K562 (cell line): ENCODE results near the gene CXCR2.

ENCODE experiments used
- ARID3B ChIP-seq: fragments of 250-450 bp; sonication (Bioruptor Pico); IDR thresholded peaks from 2 replicates; pipeline ENCODE4 v1.4.0; 2020; ENCODE audit warnings: borderline replicate concordance
- CTCF ChIP-seq, 3 experiments: IDR thresholded peaks in 2 of 3; conservative IDR thresholded peaks in 1 of 3; 2 replicates each; pipeline ENCODE4 v1.5.1; 2011 to 2012; ENCODE audit warnings: low read length in 3 of 3, mild to moderate bottlenecking in 3 of 3, control low read depth in 2 of 3, improper control_type of control experiment in 1 of 3, inconsistent platforms in 1 of 3, low read depth in 1 of 3, mixed read lengths in 1 of 3, moderate library complexity in 1 of 3; ENCODE audit not compliant: insufficient read depth in 2 of 3
- EZH2 ChIP-seq: IDR thresholded peaks from 2 replicates; pipeline ENCODE4 v1.6.1; 2012; ENCODE audit warnings: low read depth, mild to moderate bottlenecking, inconsistent platforms, low read length, borderline replicate concordance
- POLR2AphosphoS5 ChIP-seq: IDR thresholded peaks from 2 replicates; pipeline ENCODE4 v1.6.1; 2011; ENCODE audit warnings: mild to moderate bottlenecking, low read depth, low read length, moderate library complexity; ENCODE audit not compliant: control insufficient read depth, insufficient read depth
- PTBP1 ChIP-seq: fragments of 200-400 bp; formaldehyde crosslinking; IDR thresholded peaks from 2 replicates; pipeline ENCODE4 v1.6.1; 2017; ENCODE audit warnings: low read depth, low read length
- RFX5 ChIP-seq: IDR thresholded peaks from 2 replicates; pipeline ENCODE4 v1.6.1; 2011; ENCODE audit warnings: low read depth, mild to moderate bottlenecking, improper control_type of control experiment, low read length
- TAF1 ChIP-seq: IDR thresholded peaks from 2 replicates; pipeline ENCODE4 v1.6.1; 2011; ENCODE audit warnings: mild to moderate bottlenecking, low read length, moderate library complexity; ENCODE audit not compliant: insufficient read depth, control insufficient read depth, severe bottlenecking; ENCODE audit errors: extremely low read depth
- ZNF263 ChIP-seq: sonication (generic); formaldehyde crosslinking; IDR thresholded peaks from 2 replicates; pipeline ENCODE4 v1.8.0; 2022; ENCODE audit warnings: mild to moderate bottlenecking, missing genetic modification reagents, borderline replicate concordance

DNA sequence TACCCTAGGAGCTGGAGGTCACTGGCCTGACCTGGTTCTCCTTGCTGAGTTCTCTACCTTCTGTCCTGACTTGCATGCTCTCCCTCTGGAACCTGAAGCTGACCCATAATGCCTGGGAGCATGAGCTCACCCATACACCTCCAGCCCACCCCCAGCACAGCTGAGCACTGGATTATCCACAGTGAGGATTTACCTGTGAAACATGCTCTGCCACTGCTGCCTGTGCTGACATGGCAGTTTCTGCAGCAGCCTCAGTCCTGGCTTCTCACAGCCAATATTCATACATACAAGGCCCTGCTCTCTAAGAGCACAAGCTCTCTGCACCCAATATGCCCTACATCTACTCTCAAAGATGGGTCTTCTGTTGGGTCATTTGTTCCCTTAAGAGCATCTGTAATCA, 5.0 kb downstream of the CXCR2 start:
- TF ChIP-seq EZH2 (no peak), RFX5 (no peak), CTCF (IDR thresholded peaks at IDR 0.05 in 2 of 3, conservative IDR thresholded peaks at IDR 0.05 in 1 of 3; ENCODE audit: insufficient read depth in 2 of 3, low read depth in 1 of 3, low read length in 3 of 3) (no peak), TAF1 (no peak), PTBP1 (no peak), POLR2AphosphoS5 (no peak), ZNF263 (no peak), ARID3B (CRISPR knock-in tag) (no peak)
